ENCODE results near the gene MMP28.
"Not testable (repeated sequence)": the region's sequence is repeated elsewhere in the genome, so short reads cannot be mapped to it uniquely, and the experiment has no call there.

MMP28 gene

GRCh38 chr17:35765756-35766488 lies 29.5 kb downstream of the MMP28 start:
- peak; percentile 59 for DNase-seq (ENCODE audit: low spot score)

GRCh38 chr17:35765086-35765710 lies 30.2 kb downstream of the MMP28 start:
- DNase-seq (ENCODE audit: low spot score) = no peak

DNA sequence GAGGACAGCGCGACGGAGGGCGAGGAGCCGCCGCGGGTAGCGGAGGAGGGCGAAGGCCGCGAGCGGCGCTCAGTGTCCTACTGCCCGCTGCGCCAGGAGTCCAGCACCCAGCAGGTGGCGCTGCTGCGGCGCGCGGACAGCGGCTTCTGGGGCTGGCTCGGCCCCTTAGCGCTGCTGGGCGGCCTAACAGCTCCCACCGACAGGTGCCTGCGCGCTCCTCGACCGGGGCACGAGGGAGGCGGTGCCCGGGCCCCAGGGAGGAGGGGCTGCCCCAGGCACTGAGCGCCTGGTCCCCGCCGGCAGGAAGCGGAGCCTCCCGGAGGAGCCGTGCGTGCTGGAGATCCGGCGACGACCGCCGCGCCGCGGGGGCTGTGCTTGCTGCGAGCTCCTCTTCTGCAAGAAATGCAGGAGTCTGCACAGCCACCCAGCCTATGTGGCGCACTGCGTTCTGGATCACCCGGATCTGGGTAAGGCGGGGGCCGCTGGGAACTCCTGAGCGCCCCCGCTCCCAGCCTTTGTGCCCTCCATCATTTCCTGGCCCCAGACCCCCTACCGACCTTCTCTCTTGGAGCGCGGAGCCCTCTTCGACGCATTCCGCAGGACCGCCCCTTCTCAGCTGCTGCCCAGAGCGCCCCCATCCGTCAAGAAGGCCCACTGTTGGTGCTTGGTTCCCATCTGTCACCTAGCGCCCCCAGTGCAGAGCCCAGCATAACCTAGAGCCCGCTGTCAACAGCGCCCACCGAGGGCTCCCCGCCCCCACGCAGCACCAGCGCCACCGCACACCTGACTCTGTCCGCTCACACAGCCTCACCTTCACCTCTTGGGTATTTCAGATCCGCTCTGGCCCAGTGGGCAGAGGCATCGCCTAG lies 31.1 kb downstream of the MMP28 start:
- DNase-seq (ENCODE audit: low spot score) = peak; percentile 91

GRCh38 chr17:35763767-35764122 lies 31.7 kb downstream of the MMP28 start:
- no peak for DNase-seq (ENCODE audit: low spot score)

- no peak for DNase-seq (ENCODE audit: low spot score)
These were observed 33.8 kb downstream of the MMP28 start for GRCh38 chr17:35761601-35762000.

DNA sequence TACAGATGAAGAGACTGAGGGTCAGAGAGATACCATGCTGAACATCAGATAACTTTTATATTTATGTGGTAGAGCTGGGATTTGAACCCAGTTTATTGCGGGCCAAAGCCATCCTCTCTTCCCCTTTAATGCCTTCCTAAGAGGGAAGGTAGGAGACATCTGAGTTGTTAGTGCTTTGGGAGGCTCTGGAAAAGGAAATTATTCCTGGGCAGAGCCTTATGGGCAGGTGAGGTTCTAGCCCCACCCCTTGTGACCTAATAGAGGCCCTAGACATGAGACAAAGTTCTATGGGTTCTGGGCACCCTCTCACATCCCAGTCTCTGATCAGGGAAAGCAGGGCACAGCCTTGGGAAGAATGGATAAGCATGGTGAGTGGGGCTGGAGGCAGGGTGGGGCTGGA lies 34.9 kb downstream of the MMP28 start, which contains the start of gene C17orf50:
TSS of gene C17orf50 (plus strand) at position 301 of the 400 bp plus-strand sequence. CDS start at position 356, 55 bp downstream.
- no peak for DNase-seq (ENCODE audit: low spot score)

- DNase-seq (ENCODE audit: low spot score) = no peak
These were observed 38.2 kb downstream of the MMP28 start for GRCh38 chr17:35757243-35757642.

DNA sequence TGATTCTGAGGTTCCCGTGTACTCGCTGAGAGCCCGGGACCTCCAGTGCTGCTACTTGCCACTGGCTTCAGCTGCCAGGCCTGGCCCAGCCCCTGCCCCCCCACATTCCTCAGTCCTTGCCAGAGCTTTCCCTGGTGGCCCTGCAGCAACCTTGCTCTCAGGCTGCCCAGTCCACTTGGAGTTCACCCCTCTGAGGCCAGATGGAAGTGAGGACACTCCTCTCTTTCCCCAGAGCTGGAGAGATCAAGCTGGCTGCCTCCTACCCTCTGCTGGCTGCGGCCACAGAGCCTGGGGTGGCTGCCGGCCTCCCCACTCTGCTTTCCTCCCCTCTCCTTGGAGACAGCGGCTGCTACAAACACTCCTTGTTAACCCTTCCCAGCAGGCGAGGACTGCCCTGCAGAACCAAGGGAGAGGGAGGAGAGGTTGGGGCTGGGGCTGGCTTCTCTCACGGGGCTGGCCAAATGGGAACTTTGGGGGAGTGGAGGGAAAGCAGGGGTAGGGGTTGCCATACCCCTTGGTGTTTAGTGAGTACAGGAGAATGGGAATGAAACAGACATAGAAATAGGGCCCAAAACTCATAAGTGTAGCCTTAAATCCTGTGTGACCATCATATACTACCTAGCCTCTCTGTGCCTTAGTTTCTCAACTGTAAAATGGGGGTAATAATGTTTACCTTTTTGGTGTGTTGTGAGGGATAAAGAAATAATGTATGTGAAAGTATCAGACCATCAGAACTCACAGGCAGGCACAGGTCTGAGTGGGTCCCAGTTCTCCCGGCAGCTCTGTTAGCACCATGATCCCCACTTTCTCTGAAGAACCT lies 42.3 kb downstream of the MMP28 start, which contains the start of gene GAS2L2:
TSS of gene GAS2L2 (minus strand) at position 295 of the 820 bp plus-strand sequence. CDS start 389 bp downstream, outside the sequence.
- no peak for DNase-seq (ENCODE audit: low spot score)

DNA sequence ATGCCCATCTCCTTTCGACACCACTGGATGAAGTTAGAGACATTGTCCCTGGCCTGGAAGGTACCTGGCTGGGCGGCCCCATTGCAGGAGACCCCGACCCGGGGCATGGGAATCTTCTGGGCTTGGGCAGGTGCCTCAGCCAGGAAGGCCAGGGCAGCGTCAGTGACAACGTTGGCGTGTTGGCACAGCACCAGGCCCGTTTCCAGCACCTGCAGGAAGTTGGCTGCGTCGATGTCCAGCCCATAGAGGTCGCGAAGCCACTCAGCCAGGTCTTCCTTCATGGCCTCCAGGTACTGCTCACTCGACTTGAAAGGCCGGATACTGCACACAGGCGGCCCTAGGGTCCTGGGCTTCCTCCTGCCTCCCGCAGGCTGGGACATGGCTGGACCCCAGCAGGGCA lies 43.0 kb downstream of the MMP28 start:
- DNase-seq (ENCODE audit: low spot score) = no peak

DNA sequence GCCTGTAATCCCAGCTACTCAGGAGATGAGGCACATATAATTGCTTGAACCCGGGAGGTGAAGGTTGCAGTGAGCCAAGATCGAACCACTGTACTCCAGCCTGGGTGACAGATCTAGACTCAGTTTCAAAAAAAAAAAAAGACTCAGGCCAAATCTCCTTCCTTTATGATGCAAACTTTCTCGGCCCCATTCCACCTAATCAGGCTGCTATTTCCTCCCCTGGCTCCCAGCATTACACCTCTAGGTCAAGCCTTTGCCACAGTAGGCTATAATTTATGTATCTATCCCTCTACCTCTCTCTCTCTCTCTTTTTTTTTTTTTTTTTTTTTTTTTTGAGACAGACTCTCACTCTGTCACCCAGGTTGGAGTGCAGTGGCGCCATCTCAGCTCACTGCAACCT lies 43.9 kb downstream of the MMP28 start:
- not testable (repeated sequence) for DNase-seq (ENCODE audit: low spot score)

DNA sequence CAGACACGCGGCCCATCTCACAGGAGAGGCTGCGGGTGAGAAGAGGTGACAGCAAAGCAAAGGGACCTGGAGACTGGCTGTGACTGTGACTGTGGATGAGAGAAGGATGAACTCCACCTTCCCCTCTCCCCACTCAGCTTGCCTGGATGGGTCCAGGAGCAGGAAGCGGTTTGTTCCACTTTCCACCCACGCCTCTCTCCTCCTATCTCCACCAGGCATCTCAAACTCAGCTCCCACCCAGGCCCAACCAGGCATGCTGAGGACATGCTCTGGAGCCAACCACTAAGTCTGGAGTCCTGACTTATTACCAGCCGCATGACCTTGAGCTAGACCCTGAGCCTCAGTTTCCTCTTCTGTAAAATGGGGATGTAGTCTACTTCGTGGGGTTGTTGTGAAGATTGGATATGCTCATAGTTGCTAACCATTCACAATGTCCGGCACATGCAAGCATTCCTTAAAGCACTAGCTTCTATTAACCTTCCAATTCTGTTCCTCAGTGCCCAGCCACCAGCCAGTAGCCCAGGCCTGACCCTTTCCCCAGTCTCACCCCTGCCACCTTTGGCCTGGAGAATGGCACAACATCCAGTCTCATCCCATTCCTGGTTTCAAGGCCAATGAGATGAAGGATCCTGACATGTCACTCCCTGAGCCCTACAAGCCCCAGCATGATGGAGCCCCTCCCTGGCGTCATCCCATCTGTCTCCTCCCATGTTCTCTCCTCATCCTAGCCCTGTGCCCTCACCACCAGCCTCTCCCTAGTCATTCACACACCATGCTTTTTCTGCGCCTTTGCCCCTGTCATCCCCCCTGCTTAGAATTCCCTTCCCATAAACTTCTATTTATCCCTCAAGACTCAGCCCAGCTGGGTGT lies 44.7 kb downstream of the MMP28 start:
- peak; percentile 27 for DNase-seq (ENCODE audit: low spot score)

- peak; percentile 40 for DNase-seq (ENCODE audit: low spot score)
These were observed 45.7 kb downstream of the MMP28 start for GRCh38 chr17:35749560-35750412.

DNA sequence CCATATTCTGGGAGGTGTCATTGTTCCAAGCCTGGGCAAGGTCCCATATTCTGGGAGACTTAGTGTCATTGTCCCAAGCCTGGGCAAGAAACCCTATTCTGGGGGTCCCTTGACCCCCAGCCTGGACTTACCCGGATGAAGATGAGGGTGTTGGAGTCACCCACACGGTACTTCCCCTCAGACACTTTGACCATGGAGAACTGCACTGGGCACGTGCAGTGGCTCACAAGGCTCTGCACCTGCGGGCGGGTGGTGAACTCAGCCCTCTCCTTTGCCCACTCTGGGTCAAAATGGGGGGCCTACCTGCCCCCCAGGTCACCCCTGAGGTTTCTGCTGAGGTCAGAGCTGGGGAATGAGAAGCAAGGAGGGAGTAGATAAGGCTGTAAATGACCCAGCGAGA lies 46.5 kb downstream of the MMP28 start:
- DNase-seq (ENCODE audit: low spot score) = no peak

DNA sequence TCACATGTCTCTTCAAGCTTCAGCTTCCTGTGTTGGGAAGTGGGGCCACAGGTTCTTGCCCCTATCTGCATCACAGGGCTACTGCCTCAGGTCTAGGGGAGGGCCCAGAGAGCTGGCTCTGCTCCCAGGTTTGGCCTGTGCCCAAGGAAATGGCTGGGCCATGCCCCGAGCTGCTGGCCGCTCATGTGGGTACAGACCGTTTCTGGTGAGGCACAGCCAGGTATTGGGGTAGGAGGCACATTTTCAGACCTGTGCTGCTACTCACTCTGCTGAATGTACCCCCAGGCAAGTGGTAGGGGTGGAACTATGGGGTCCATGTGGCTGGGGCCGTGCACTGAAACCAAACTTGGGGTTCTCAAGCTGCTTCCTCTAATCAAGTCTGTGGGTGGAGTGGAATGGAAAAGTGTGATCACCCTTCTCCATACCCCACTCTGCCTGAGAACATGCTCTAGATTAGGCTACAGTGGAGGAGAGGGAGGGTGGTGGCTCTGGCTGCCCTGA lies 47.0 kb downstream of the MMP28 start:
- no peak for DNase-seq (ENCODE audit: low spot score)

- peak; percentile 78 for DNase-seq (ENCODE audit: low spot score)
These were observed 47.9 kb downstream of the MMP28 start for GRCh38 chr17:35747540-35748017.

DNA sequence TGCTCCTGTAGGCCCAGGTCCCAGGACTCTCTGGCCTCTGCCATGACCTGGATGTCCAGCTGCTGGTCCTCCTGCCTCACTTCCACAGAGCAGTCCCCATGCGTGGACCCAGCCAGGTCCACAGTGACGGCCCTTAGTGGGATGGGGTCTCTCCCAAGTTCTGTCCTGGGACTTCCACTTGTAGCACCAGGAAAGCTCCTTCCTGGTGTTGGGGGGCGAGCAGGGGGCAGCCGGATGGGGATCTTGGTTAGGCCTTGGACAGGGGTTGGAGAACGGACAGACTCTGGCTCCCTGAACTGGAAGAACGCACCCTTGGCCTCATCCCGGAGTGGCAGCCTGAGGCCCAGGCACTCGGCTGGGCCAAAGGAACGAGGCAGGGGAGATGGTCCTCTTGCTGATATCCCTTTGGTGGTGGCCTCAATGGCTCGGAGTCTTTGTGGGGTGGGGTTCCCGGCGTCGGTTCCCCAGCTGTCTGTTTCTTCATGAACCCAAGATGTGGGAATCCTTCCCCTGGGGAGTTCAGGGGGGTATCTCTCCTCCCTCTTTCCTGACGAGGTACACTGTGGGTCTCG lies 49.6 kb downstream of the MMP28 start:
- DNase-seq (ENCODE audit: low spot score) = no peak

- DNase-seq (ENCODE audit: low spot score) = no peak
These were observed 50.2 kb downstream of the MMP28 start for GRCh38 chr17:35745246-35745645.

- no peak for DNase-seq (ENCODE audit: low spot score)
These were observed 50.6 kb downstream of the MMP28 start for GRCh38 chr17:35744830-35745229.

Data from SK-N-DZ (cell line).